Chondrocyte (in vitro differentiated cells): ENCODE data around the gene POU3F1. TPM values are rescaled to one million over a fixed set of nuclear protein-coding genes. Genes with fewer than 3 reads are reported as not detected.

Experiments
- DNase-seq: peaks from one replicate; pipeline ENCODE4 v3.0.0; 2021; ENCODE audit warnings: mixed read lengths, low spot score
- H3K27ac Mint-ChIP-seq: one replicate; pipeline ENCODE4 v1.8.0; 2021; ENCODE audit warnings: mild to moderate bottlenecking, moderate library complexity, mixed read lengths; ENCODE audit not compliant: unreplicated experiment
- H3K27me3 Mint-ChIP-seq: 2 replicates; pipeline ENCODE4 v1.8.0; 2021; ENCODE audit warnings: low read depth, mixed read lengths
- H3K36me3 Mint-ChIP-seq: 2 replicates; pipeline ENCODE4 v1.8.0; 2021; ENCODE audit warnings: low read depth, mixed read lengths
- H3K4me1 Mint-ChIP-seq: 2 replicates; pipeline ENCODE4 v1.8.0; 2021; ENCODE audit warnings: low read depth, mild to moderate bottlenecking, mixed read lengths
- H3K4me3 Mint-ChIP-seq: one replicate; pipeline ENCODE4 v1.8.0; 2021; ENCODE audit warnings: mild to moderate bottlenecking, moderate library complexity, mixed read lengths; ENCODE audit not compliant: unreplicated experiment
- H3K9me3 Mint-ChIP-seq: 2 replicates; pipeline ENCODE4 v1.8.0; 2021; ENCODE audit warnings: low read depth, mixed read lengths
- total RNA-seq: library from RNA; stranded (reverse); gene quantifications from 3 replicates; pipeline ENCODE4 v1.2.1, GENCODE V29; 2021
- TF ChIP-seq, protein P1 (sequence below): fragments of 200-600 bp; sonication (generic); IDR thresholded peaks from 2 replicates; pipeline ENCODE4 v1.5.0; 2021; ENCODE audit warnings: antibody characterized with exemption, mild to moderate bottlenecking, moderate library complexity

POU3F1 gene
- total RNA-seq, 1 donor from 2014 or later = 1.6 TPM

DNA sequence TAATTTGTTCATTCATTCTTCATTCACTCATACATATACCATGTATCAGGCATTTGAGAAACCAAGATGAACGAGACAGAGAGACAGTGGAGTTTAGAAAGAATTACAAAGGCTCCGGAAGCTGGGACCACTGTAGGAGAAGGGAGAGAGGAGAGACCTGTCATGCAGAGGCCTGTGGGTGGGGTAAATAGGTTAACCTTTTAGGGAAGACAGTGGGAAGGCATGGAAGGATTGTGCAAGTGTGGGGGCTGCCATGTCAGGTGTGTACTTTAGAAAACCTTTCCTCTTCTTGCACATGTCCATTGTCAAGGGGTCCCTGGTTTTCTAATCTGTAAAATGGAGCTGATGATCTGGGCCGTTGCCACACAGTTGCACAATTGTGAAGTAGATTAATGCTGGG is 44.2 kb upstream of the POU3F1 start:
- H3K4me1 Mint-ChIP-seq = peaks cover 4% of the 10 kb centered on the region
- peaks cover 15% of the 10 kb centered on the region for H3K27me3 Mint-ChIP-seq
- no peaks in the 10 kb centered on the region for H3K9me3 Mint-ChIP-seq
- H3K4me3 Mint-ChIP-seq = no peak overlapping the region
- H3K36me3 Mint-ChIP-seq = no peaks in the 10 kb centered on the region
- TF ChIP-seq, protein P1, sequence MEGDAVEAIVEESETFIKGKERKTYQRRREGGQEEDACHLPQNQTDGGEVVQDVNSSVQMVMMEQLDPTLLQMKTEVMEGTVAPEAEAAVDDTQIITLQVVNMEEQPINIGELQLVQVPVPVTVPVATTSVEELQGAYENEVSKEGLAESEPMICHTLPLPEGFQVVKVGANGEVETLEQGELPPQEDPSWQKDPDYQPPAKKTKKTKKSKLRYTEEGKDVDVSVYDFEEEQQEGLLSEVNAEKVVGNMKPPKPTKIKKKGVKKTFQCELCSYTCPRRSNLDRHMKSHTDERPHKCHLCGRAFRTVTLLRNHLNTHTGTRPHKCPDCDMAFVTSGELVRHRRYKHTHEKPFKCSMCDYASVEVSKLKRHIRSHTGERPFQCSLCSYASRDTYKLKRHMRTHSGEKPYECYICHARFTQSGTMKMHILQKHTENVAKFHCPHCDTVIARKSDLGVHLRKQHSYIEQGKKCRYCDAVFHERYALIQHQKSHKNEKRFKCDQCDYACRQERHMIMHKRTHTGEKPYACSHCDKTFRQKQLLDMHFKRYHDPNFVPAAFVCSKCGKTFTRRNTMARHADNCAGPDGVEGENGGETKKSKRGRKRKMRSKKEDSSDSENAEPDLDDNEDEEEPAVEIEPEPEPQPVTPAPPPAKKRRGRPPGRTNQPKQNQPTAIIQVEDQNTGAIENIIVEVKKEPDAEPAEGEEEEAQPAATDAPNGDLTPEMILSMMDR = no peak
- no peak for DNase-seq
- H3K27ac Mint-ChIP-seq = no peak overlapping the region

DNA sequence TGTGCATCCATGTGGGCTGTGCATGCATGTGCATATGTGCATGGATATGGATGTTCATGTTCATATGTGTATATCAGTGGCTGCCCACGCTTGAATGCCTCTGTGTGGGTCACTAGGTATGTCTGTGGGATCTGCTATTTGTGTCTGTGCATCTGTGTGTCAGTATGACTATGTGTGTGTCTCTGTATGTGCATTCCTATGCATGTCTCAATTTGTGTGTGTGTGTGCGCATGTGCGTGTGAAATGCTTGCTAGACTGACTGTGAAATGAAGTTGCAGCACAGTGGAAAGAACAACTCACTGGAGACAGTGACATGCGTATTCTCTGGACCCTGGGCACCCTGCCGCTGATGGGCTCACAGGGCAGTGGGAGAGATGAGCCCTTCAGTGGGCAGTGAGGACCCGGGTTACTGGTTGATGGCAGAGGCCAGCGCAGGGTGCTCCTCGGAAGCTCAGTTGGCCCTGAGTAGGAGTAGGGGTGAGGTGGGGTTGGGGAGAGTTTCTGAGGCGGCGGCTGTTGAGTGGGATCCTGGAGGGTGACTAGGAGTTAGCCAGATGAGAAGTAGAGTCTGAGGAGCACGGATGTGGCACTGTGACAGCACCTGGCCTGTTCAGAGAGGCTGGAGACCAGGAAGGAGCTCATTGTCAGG is 43.2 kb upstream of the POU3F1 start:
- peaks cover 4% of the 10 kb centered on the region for H3K4me1 Mint-ChIP-seq
- no peaks in the 10 kb centered on the region for H3K9me3 Mint-ChIP-seq
- TF ChIP-seq, protein P1 = no peak
- peaks cover 15% of the 10 kb centered on the region for H3K27me3 Mint-ChIP-seq
- no peak overlapping the region for H3K27ac Mint-ChIP-seq
- H3K36me3 Mint-ChIP-seq = no peaks in the 10 kb centered on the region
- DNase-seq = peak; percentile 81
- no peak overlapping the region for H3K4me3 Mint-ChIP-seq

DNA sequence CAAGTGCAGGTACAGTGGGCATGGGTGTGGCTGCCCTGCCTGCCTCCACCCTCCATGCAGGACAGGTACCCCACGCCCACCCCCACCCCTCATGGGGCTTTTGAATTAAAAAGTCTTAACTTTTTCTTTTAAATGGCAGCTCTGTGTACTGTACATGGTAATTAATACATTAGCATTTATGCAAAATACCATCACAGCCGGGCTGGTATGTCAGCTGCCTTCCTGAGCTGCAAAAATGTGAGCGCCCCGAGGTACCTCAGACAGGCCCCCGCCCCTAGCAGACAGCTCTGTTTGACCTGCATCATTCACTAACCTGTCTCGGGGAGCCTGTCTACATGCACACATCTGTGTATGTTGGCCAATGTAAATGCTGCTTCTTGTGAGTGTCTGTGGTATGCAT is 42.2 kb upstream of the POU3F1 start:
- peak; percentile 42 for DNase-seq
- H3K27me3 Mint-ChIP-seq = peaks cover 15% of the 10 kb centered on the region
- peaks cover 4% of the 10 kb centered on the region for H3K4me1 Mint-ChIP-seq
- H3K4me3 Mint-ChIP-seq = no peak overlapping the region
- no peak overlapping the region for H3K27ac Mint-ChIP-seq
- no peaks in the 10 kb centered on the region for H3K9me3 Mint-ChIP-seq
- H3K36me3 Mint-ChIP-seq = no peaks in the 10 kb centered on the region
- TF ChIP-seq, protein P1 = no peak

DNA sequence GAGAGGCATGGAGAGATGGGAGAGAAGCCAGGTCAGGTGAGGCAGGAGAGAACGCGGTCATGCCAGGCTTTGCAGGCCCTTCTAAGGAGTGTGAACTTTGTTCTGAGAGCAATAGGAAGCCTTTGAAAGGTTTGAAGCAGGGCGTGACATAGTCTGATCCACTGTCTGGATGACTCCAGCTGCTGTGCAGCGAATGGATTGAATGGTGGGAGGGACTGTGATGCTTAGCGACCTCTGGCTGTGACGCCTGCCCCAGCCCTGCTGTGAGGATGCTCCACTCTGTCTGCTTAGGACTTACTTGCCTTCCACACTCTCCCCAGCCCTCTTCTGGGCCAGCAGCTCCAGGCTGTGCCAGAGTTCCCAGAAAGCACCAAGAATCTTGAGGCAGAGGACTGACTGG is 41.8 kb upstream of the POU3F1 start:
- Mint-ChIP-seq H3K4me3 (no peak overlapping the region), H3K4me1 (peaks cover 4% of the 10 kb centered on the region)

DNA sequence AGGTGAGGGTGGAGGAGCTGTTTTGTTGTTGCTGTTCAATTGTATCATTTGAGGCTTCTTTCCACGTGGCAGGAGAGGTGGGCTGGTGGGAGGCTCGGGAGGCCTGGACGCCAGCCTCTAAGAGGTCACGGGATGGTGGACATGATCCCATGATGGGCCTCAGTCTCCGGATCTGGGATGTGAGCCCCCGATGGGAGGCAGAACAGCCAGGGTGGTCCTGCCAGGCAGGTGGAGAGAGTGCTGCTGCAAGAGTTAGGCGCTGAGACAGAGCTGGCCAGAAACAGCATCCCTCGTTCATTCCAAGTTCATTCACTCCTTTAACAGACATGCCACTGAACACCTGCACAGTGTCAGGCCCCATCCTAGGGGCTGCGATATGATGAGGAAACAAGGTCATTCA is 41.1 kb upstream of the POU3F1 start:
- no peaks in the 10 kb centered on the region for H3K36me3 Mint-ChIP-seq
- H3K4me1 Mint-ChIP-seq = peaks cover 4% of the 10 kb centered on the region
- peak; percentile 68 for DNase-seq
- no peaks in the 10 kb centered on the region for H3K9me3 Mint-ChIP-seq
- peaks cover 11% of the 10 kb centered on the region for H3K27me3 Mint-ChIP-seq
- no peak overlapping the region for H3K27ac Mint-ChIP-seq
- H3K4me3 Mint-ChIP-seq = no peak overlapping the region
- TF ChIP-seq, protein P1 = no peak

More for the DNA sequence above, 41.8 kb upstream of the POU3F1 start:
- TF ChIP-seq, protein P1 = no peak
- no peaks in the 10 kb centered on the region for H3K9me3 Mint-ChIP-seq
- peak; percentile 49 for DNase-seq
- no peak overlapping the region for H3K27ac Mint-ChIP-seq
- no peaks in the 10 kb centered on the region for H3K36me3 Mint-ChIP-seq
- peaks cover 14% of the 10 kb centered on the region for H3K27me3 Mint-ChIP-seq
